HG03432 (cell line): ENCODE measurements around the gene LMNTD2.

ENCODE experiments used
- ATAC-seq: cut with Tn5 transposase; IDR thresholded peaks from one replicate; pipeline ENCODE4 v1.9.1; 2021; ENCODE audit warnings: mild to moderate bottlenecking, moderate library complexity; ENCODE audit not compliant: unreplicated experiment

Gene LMNTD2

DNA sequence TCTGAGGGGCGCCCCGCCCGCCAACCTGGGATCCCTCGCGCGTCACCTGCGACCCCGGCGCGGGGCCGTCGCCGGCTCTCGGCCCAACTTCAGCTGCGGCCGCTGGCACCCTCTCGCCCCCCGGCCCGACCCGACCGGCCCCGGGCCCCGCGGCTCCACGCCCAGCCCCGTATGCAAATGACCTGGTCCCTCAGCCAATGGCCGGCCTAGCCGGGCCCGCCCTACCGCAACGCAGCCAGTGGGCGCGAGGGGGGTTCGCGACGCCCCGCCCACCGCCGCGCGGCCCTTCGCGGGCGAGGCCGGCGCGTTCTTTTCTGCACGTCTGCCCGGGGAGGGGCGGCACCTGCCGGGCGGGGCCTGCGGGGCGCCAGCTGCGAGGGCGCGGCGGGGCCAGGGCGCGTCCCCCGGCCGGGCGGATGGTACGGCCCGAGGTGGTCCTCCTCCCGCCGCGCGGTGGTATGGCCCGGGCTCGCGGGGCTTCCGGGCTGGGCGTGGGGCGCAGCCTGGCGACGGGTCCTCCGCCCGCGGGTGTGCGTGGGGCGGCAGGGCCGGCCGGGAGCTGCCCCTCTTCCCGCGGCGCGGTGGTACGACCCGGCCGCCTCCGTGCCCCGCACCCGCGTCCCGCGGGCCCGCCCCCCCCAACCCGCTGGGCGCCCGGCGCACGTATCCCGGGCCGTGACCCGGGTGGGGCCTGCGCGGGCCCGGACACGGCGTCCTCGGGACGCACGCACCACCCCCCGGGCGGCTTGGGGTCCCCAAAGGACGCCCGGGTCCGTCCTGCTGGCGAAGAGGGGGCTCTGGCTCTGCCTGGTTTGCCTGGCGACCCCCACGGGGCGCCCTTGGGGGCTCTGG lies 8.0 kb upstream of the LMNTD2 start:
- peak; percentile 87 for ATAC-seq

- no peak for ATAC-seq
Measured at GRCh38 chr11:567629-568292, 7.2 kb upstream of the LMNTD2 start.

- ATAC-seq = no peak
Measured at GRCh38 chr11:567011-567628, 6.6 kb upstream of the LMNTD2 start.

- ATAC-seq = no peak
Measured at GRCh38 chr11:565921-566509, 5.5 kb upstream of the LMNTD2 start.

GRCh38 chr11:563812-564578 lies 3.5 kb upstream of the LMNTD2 start:
- ATAC-seq = no peak

DNA sequence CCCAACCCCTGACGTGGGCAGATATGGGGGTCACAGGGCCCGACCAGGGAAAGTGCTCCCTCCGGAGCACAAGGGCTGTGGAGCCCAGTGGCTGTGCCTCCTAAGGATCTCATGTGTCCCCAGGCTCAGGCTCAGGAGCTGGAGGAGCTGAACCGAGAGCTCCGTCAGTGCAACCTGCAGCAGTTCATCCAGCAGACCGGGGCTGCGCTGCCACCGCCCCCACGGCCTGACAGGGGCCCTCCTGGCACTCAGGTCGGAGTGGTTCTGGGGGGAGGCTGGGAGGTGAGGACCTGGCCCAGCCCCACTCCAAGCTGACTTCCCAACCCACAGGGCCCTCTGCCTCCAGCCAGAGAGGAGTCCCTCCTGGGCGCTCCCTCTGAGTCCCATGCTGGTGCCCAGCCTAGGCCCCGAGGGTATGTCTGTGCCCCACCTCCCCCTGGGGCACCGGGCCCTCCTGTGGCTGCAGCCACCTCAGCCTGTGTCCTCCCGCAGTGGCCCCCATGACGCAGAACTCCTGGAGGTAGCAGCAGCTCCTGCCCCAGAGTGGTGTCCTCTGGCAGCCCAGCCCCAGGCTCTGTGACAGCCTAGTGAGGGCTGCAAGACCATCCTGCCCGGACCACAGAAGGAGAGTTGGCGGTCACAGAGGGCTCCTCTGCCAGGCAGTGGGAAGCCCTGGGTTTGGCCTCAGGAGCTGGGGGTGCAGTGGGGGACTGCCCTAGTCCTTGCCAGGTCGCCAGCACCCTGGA lies 2.7 kb upstream of the LMNTD2 start:
- ATAC-seq = no peak

GRCh38 chr11:562046-562645 lies 1.6 kb upstream of the LMNTD2 start:
- ATAC-seq = no peak

DNA sequence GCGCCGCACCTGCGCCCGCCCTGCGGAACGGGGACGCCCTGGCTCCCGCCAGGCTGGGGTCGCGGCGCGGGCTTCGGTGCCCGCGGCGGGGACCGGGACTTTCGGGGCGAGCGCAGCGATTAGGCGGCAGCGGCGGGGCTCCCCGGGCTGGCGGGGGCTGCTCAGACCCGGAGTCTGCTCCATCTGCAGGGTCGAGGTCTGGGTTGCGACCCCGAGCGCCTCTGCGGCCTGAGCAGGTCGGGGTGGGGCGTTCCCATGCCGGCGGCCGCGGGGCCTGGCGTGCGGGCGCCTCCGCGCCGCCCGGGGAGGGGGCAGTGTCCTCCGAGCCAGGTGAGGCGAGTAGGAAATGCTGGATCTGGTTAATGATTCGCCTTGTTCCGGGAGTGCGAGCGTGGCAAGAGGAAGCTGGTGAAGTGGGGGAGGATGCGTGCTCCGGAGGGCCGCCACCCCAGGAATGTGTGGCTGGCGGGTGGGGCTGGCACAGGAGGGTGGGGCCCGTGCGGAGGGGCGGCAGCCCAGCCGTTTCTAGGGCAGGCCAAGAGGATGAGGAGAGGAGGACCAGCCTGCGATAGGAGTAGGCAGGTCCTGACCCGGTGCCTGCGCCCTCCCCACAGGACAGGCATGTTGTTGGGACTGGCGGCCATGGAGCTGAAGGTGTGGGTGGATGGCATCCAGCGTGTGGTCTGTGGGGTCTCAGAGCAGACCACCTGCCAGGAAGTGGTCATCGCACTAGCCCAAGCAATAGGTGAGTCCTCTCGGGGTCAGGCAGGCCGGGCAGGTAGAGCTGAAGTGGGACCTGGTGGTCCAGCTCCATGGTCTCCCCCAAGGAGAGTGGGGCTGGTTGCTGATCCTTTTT lies 838 bp upstream of the LMNTD2 start:
- peak; percentile 31 for ATAC-seq

DNA sequence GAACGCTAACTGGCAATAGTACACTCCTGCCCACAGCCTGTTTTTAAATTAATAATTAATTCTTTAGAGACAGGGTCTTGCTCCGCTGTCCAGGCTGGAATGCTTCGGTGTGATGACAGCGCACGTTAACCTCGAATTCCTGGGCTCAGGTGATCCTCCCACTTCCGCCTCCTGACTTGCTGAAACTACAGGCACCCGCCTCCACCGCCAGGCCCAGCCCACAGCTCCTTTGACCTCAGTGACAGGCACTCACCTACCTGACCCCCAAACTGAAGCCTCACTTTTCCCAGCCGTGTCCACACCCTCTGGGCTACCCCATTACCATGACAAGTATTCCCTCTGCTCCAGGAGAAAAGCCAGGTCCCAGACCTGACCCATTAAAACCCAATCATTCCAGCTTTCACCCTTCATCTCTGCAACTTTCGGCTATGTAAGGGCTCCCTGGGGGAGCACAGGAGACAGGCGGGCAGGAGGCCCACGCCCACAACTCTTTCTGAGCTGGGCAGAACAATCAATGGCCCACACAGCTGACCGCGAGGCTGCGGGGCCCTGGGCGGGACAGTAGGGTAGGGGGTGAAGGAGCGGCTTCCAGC lies 730 bp downstream of the LMNTD2 start:
- ATAC-seq = no peak

- no peak for ATAC-seq
Measured at GRCh38 chr11:559020-559620, 1.4 kb downstream of the LMNTD2 start.

GRCh38 chr11:558503-558902 lies 2.0 kb downstream of the LMNTD2 start:
- no peak for ATAC-seq

DNA sequence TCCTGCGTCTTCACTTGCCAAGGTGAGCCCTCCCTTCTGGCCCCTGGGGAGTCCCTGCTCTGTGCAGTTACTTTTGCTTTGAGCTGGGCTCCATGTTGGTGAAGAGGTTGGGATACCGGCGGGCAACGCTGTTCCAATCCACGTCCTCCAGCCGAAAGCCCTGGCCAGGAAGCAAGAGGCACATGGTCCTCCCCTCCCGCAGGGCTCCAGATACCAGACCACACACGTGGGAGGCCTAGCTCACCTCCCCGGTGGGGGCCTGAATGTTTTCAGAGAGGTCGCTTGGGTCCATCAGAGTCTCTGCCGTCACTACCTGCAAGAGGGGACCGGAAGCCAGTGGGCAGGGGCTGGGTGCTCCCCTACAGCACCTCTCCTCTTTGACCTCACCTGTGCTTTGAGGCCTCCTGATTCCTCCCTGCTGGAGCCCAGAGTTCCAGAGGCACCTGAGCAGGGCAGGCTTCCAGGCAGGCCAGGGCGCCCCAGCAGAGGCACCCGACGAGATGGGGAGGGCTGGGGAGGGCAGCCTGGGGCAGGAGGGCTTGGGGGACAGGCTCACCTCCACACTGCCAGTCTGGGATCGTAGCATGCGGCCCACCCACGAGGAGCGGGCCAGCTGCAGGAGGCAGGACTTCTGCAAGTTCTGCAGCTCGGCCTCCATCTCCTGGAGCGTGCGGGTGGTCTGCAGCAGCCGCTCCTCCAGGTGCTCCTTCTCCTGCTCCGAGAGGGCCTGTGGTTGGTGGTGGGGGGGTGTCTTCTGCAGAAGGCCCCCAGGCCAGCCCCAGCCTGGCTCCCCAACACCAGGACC lies 3.0 kb downstream of the LMNTD2 start:
- ATAC-seq = no peak

GRCh38 chr11:556662-557256 lies 3.8 kb downstream of the LMNTD2 start:
- no peak for ATAC-seq

GRCh38 chr11:555780-556661 lies 4.5 kb downstream of the LMNTD2 start:
- no peak for ATAC-seq

DNA sequence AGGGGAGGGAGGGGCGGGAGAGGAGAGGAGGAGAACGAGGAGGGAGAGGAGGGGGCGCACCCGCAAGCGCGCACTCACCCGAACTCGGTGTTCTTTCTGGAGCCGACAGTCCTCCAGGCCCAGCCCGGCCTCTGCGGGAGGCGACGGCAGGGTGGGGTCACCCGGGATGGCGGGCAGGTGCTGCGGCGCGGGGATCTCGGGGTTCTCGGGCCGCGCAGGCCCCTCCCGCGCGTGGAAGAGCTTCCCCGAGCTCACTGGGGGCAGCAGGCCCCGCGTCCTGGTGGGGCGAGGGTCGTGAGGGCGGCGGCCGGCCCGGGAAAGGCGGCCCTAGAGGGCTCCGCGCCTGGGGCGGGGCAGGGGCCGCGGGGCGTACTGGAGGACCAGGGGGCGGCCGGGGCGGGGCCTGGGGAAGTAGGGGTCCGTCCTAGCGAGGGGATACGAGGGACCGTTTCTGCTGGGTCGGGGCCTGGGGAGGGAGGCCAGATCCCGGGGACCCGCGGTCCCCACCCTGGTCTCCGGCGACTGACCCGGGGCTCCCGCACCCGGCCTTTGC lies 5.2 kb downstream of the LMNTD2 start:
- ATAC-seq = no peak
